ENCODE data around the gene RGP1.

DNA sequence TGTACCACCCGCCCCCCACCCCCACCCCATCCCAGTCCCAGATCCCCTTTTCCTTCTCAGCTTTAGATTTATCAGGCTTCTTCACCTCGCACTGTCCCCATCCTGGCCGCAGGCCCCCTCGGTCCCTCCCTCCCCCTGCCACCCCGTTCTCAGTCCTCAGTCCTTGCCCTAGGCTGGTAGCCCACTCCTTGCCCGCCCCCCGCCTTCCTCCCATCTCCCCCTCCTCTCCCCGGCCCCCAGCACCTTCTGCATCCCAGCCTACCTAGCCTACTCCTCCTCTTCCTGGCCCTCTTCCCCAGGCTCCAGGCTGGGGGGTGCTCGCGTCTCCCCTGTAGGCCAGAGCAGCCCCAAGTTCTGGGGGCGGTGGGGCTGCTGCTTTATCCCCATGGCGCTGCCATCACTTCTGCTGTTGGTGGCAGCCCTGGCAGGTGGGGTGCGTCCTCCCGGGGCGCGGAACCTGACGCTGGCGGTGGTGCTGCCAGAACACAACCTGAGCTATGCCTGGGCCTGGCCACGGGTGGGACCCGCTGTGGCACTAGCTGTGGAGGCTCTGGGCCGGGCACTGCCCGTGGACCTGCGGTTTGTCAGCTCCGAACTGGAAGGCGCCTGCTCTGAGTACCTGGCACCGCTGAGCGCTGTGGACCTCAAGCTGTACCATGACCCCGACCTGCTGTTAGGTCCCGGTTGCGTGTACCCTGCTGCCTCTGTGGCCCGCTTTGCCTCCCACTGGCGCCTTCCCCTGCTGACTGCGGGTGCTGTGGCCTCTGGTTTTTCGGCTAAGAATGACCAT lies 43.1 kb downstream of the RGP1 start:
- no peak for TF ChIP-seq CTCF (IDR thresholded peaks at IDR 0.05; ENCODE audit: low read depth, low read length)
- TF ChIP-seq EZH2phosphoT487 (IDR thresholded peaks at IDR 0.05; ENCODE audit: low read depth) = no peak

Measured in OCI-LY3 (cell line).